IMR-90 (cell line): Measurements from ENCODE around the gene ATXN7L2. TPM values are rescaled to one million over a fixed set of nuclear protein-coding genes. Genes with fewer than 3 reads are reported as not detected.

Experiments used
- ATAC-seq: fragments of 200-7000 bp; cut with Tn5 transposase; 2 replicates; pipeline ENCODE4 v1.9.1; 2020; ENCODE audit warnings: low read depth, mild to moderate bottlenecking, moderate library complexity
- BruUV-seq: library from RNA; stranded (reverse); fragments of 400-500 nt; replicated peaks from 2 replicates; lab custom pipeline; 2021; lab: Mats Ljungman, UMichigan
- CTCF ChIA-PET: fragments of 300-600 bp; formaldehyde crosslinking; extraction: SDS; loops from one replicate; lab custom pipeline; 2021; ENCODE audit warnings: antibody characterized with exemption; lab: Yijun Ruan, JAX
- POLR2A ChIA-PET: fragments of 300-600 bp; sonication (Branson Sonifier 250); formaldehyde crosslinking; loops from one replicate; lab custom pipeline; 2022; ENCODE audit warnings: antibody characterized with exemption; ENCODE audit not compliant: unreplicated experiment; lab: Charles Lee
- DNase-seq: peaks from one replicate; pipeline ENCODE4 v3.0.0; 2013
- H2AFZ ChIP-seq: replicated peaks from 2 replicates; pipeline ENCODE3; 2013; ENCODE audit warnings: low read length, mild to moderate bottlenecking; ENCODE audit not compliant: poor library complexity
- H2AK5ac ChIP-seq: 2 replicates; pipeline ENCODE4 v1.6.1; 2013; ENCODE audit warnings: low read depth, low read length, inconsistent platforms
- H2AK9ac ChIP-seq: replicated peaks from 2 replicates; pipeline ENCODE3; 2013; ENCODE audit warnings: mild to moderate bottlenecking, low read depth, low read length, moderate library complexity; ENCODE audit not compliant: poor library complexity
- H2BK120ac ChIP-seq: 2 replicates; pipeline ENCODE4 v1.6.1; 2013; ENCODE audit warnings: low read depth, low read length, inconsistent platforms
- H2BK15ac ChIP-seq: 3 replicates; pipeline ENCODE4 v1.6.1; 2013; ENCODE audit warnings: low read depth, low read length, inconsistent platforms
- H2BK20ac ChIP-seq: 2 replicates; pipeline ENCODE4 v1.6.1; 2013; ENCODE audit warnings: low read depth, mild to moderate bottlenecking, inconsistent platforms, low read length, moderate library complexity
- H2BK5ac ChIP-seq: 2 replicates; pipeline ENCODE4 v1.6.1; 2013; ENCODE audit warnings: mild to moderate bottlenecking, low read depth, low read length, inconsistent platforms; ENCODE audit not compliant: poor library complexity, severe bottlenecking
- H3K14ac ChIP-seq: replicated peaks from 2 replicates; pipeline ENCODE4 v1.6.1; 2013; ENCODE audit warnings: low read depth, low read length, inconsistent platforms
- H3K18ac ChIP-seq: 2 replicates; pipeline ENCODE4 v1.6.1; 2013; ENCODE audit warnings: low read depth, low read length, control low read depth
- H3K23ac ChIP-seq: 2 replicates; pipeline ENCODE4 v1.6.1; 2013; ENCODE audit warnings: low read depth, low read length, inconsistent platforms
- H3K27ac ChIP-seq: 2 replicates; pipeline ENCODE4 v1.5.1; 2013; ENCODE audit warnings: mild to moderate bottlenecking, control low read depth, low read length; ENCODE audit not compliant: insufficient read depth
- H3K27me3 ChIP-seq: 2 replicates; pipeline ENCODE4 v1.6.1; 2013; ENCODE audit warnings: low read length; ENCODE audit not compliant: control insufficient read depth, insufficient read depth
- H3K36me3 ChIP-seq: 2 replicates; pipeline ENCODE4 v1.6.1; 2013; ENCODE audit warnings: low read length, mixed read lengths; ENCODE audit not compliant: control insufficient read depth, insufficient read depth
- H3K4ac ChIP-seq: 2 replicates; pipeline ENCODE4 v1.6.1; 2013; ENCODE audit warnings: low read depth, low read length, inconsistent platforms
- H3K4me1 ChIP-seq: 2 replicates; pipeline ENCODE4 v1.6.1; 2013; ENCODE audit warnings: low read length, mixed read lengths; ENCODE audit not compliant: control insufficient read depth, insufficient read depth
- H3K4me2 ChIP-seq: 2 replicates; pipeline ENCODE4 v1.6.1; 2013; ENCODE audit warnings: low read depth, mild to moderate bottlenecking, control low read depth, low read length, moderate library complexity
- H3K4me3 ChIP-seq: 2 replicates; pipeline ENCODE4 v1.5.1; 2013; ENCODE audit warnings: low read depth, mild to moderate bottlenecking, control low read depth, low read length, moderate library complexity; ENCODE audit not compliant: insufficient read depth
- H3K56ac ChIP-seq: 2 replicates; pipeline ENCODE4 v1.6.1; 2013; ENCODE audit warnings: low read length, inconsistent platforms; ENCODE audit not compliant: insufficient read depth; ENCODE audit errors: extremely low read depth
- H3K79me1 ChIP-seq, 2 experiments: 2 replicates each; pipeline ENCODE4 v1.6.1; 2013; ENCODE audit warnings: low read length in 2 of 2, inconsistent platforms in 1 of 2, low read depth in 1 of 2
- H3K9ac ChIP-seq: 2 replicates; pipeline ENCODE4 v1.6.1; 2013; ENCODE audit warnings: low read depth, low read length, control low read depth
- H3K9me1 ChIP-seq: 2 replicates; pipeline ENCODE4 v1.6.1; 2013; ENCODE audit warnings: low read length, inconsistent platforms; ENCODE audit not compliant: insufficient read depth
- H3K9me3 ChIP-seq: 2 replicates; pipeline ENCODE4 v1.6.1; 2013; ENCODE audit warnings: low read length; ENCODE audit not compliant: control insufficient read depth, insufficient read depth
- H4K20me1 ChIP-seq: 2 replicates; pipeline ENCODE4 v1.6.1; 2013; ENCODE audit warnings: low read length, inconsistent platforms; ENCODE audit not compliant: insufficient read depth
- H4K5ac ChIP-seq: 2 replicates; pipeline ENCODE4 v1.6.1; 2013; ENCODE audit warnings: mild to moderate bottlenecking, low read depth, low read length, control low read depth
- H4K8ac ChIP-seq, 2 experiments: 2 replicates each; pipeline ENCODE4 v1.6.1; 2013; ENCODE audit warnings: low read depth in 2 of 2, low read length in 2 of 2, control low read depth in 1 of 2, inconsistent platforms in 1 of 2
- H4K91ac ChIP-seq: 2 replicates; pipeline ENCODE4 v1.6.1; 2013; ENCODE audit warnings: low read depth, low read length, inconsistent platforms; ENCODE audit not compliant: insufficient read depth
- BHLHE40 ChIP-seq: fragments of 150-350 bp; IDR thresholded peaks from 2 replicates; pipeline ENCODE4 v1.6.1; 2016; ENCODE audit warnings: mild to moderate bottlenecking, low read depth, low read length
- CEBPB ChIP-seq: IDR thresholded peaks from 2 replicates; pipeline ENCODE4 v1.6.1; 2012; ENCODE audit warnings: low read depth, low read length, improper control_type of control experiment
- CHD1 ChIP-seq: IDR thresholded peaks from 2 replicates; pipeline ENCODE4 v1.6.1; 2012; ENCODE audit warnings: low read depth, low read length, improper control_type of control experiment
- CTCF ChIP-seq: conservative IDR thresholded peaks from 2 replicates; pipeline ENCODE4 v1.5.1; 2012; ENCODE audit warnings: mild to moderate bottlenecking, low read depth, low read length, improper control_type of control experiment
- FOS ChIP-seq: fragments of 150-350 bp; IDR thresholded peaks from 2 replicates; pipeline ENCODE4 v1.6.1; 2016; ENCODE audit warnings: low read depth, low read length
- MAFK ChIP-seq: IDR thresholded peaks from 2 replicates; pipeline ENCODE4 v1.6.1; 2012; ENCODE audit warnings: low read depth, low read length, improper control_type of control experiment
- MAZ ChIP-seq: IDR thresholded peaks from 2 replicates; pipeline ENCODE4 v1.6.1; 2012; ENCODE audit warnings: low read depth, mild to moderate bottlenecking, low read length, improper control_type of control experiment, moderate library complexity, borderline replicate concordance
- MXI1 ChIP-seq: IDR thresholded peaks from 2 replicates; pipeline ENCODE4 v1.6.1; 2012; ENCODE audit warnings: low read depth, mild to moderate bottlenecking, low read length, moderate library complexity, borderline replicate concordance
- NFE2L2 ChIP-seq: fragments of 150-350 bp; IDR thresholded peaks from 2 replicates; pipeline ENCODE4 v1.6.1; 2016; ENCODE audit warnings: low read depth, mild to moderate bottlenecking, low read length
- POLR2A ChIP-seq: IDR thresholded peaks from 2 replicates; pipeline ENCODE4 v1.6.1; 2012; ENCODE audit warnings: mild to moderate bottlenecking, low read depth, low read length
- RAD21 ChIP-seq: IDR thresholded peaks from 2 replicates; pipeline ENCODE4 v1.6.1; 2012; ENCODE audit warnings: low read length, improper control_type of control experiment
- RCOR1 ChIP-seq: IDR thresholded peaks from 2 replicates; pipeline ENCODE4 v1.6.1; 2012; ENCODE audit warnings: mild to moderate bottlenecking, low read length, improper control_type of control experiment; ENCODE audit not compliant: insufficient replicate concordance
- RFX5 ChIP-seq: IDR thresholded peaks from 2 replicates; pipeline ENCODE4 v1.8.0; 2012; ENCODE audit warnings: low read depth, mild to moderate bottlenecking, low read length, moderate library complexity
- SMC3 ChIP-seq: fragments of 150-350 bp; IDR thresholded peaks from 2 replicates; pipeline ENCODE4 v1.6.1; 2016; ENCODE audit warnings: low read depth, mild to moderate bottlenecking, antibody characterized with exemption, low read length, moderate library complexity
- USF2 ChIP-seq: fragments of 150-350 bp; IDR thresholded peaks from 2 replicates; pipeline ENCODE4 v1.6.1; 2017; ENCODE audit warnings: mild to moderate bottlenecking, antibody characterized with exemption, low read length, low read depth
- WGBS, 2 experiments: methylation state at CpG; one replicate each; pipeline versions ENCODE4 v1.1.5 to v1.1.7; 2013; ENCODE audit warnings: missing lambda C conversion rate in 2 of 2; ENCODE audit not compliant: insufficient read length in 1 of 2; ENCODE audit errors: extremely low coverage in 2 of 2; 5-methylcytosine and 5-hydroxymethylcytosine counted together
- dilution Hi-C: fragments of 300-500 bp; cut with HindIII; formaldehyde crosslinking; loops from one replicate; pipeline ENCODE4 v1.14.3; 2018; ENCODE audit warnings: low sequenced_read_pairs; ENCODE audit not compliant: unreplicated experiment
- in situ Hi-C: fragments of 300-500 bp; cut with MboI; formaldehyde crosslinking; loops from 3 replicates; pipeline ENCODE4 v1.14.3; 2019; ENCODE audit warnings: low sequenced_read_pairs, inconsistent platforms, mixed read lengths
- intact Hi-C: fragments of 100-400 bp; cut with micrococcal nuclease; formaldehyde crosslinking; loops from 2 replicates; pipeline ENCODE4 v1.10.0; 2022
- polyA plus RNA-seq, 3 experiments: library from polyadenylated mRNA; depleted of rRNA; stranded (reverse); fragments of >200 nt; gene quantifications; 2 replicates each; pipeline ENCODE4 v1.2.3, GENCODE V29; 2012; ENCODE audit warnings: low replicate concordance in 1 of 3
- total RNA-seq: library from RNA; depleted of rRNA; stranded (reverse); fragments of >200 nt; gene quantifications from 2 replicates; pipeline ENCODE4 v1.2.3, GENCODE V29; 2012
- TF ChIP-seq, protein P1 (sequence below): fragments of 150-350 bp; IDR thresholded peaks from 2 replicates; pipeline ENCODE4 v1.6.1; 2016; ENCODE audit warnings: low read depth, mild to moderate bottlenecking, low read length, moderate library complexity, borderline replicate concordance

ATXN7L2 gene
- total and polyA plus RNA-seq, 2 of the 4 experiments (the other 2 are of a cell fraction): 1.3 to 4.8 TPM

- dilution Hi-C loops: no loop called here
- H3K4me2 ChIP-seq: no peak overlapping the region
- CTCF ChIA-PET: interaction anchor here (1.0 kb wide), 1 partner anchor 30 kb away, joined by 4 read pairs; the partner anchor contains the start of gene CYB561D1
These were observed 40.0 kb downstream of the ATXN7L2 start for GRCh38 chr1:109523706-109524105.

More at GRCh38 chr1:109523706-109524105, 40.0 kb downstream of the ATXN7L2 start:
- DNase-seq: peak; percentile 18
- Histone ChIP-seq H4K5ac (no peak overlapping the region), H3K27me3 (peaks cover 38% of the 10 kb centered on the region), H4K91ac (no peak overlapping the region), H3K4ac (no peak overlapping the region), H2AK9ac (no peak overlapping the region), H3K9me3 (no peaks in the 10 kb centered on the region), H3K18ac (no peak overlapping the region), H2AFZ (no peak overlapping the region), H2AK5ac (no peak overlapping the region), H3K23ac (no peak overlapping the region), H3K79me1 (no peaks in the 10 kb centered on the region), H3K4me3 (no peak overlapping the region), H2BK15ac (no peak overlapping the region), H3K9me1 (no peaks in the 10 kb centered on the region; the same call in 1 of the 2 replicates), H4K8ac (no peak overlapping the region), H3K4me1 (no peaks in the 10 kb centered on the region), H2BK120ac (no peak overlapping the region), H3K36me3 (no peaks in the 10 kb centered on the region), H3K56ac (no peak overlapping the region), H2BK5ac (no peak overlapping the region), H4K20me1 (no peaks in the 10 kb centered on the region), H2BK20ac (no peak overlapping the region), H3K14ac (no peak overlapping the region), H3K9ac (no peak overlapping the region), H3K27ac (no peak overlapping the region)
- no TSS peak for BruUV-seq
- in situ Hi-C loops: no loop called here
- WGBS, 2 experiments: no CpG with 5 or more reads among the region's 2 CpGs
- ATAC-seq: no peak
- POLR2A ChIA-PET: no interaction called here
- TF ChIP-seq MXI1 (no peak), CTCF (no peak), RFX5 (no peak), BHLHE40 (no peak), RAD21 (no peak), FOS (no peak), SMC3 (no peak), CHD1 (no peak), POLR2A (no peak), CEBPB (no peak), RCOR1 (no peak), MAFK (no peak), USF2 (no peak), MAZ (no peak), NFE2L2 (no peak)
- TF ChIP-seq, protein P1, sequence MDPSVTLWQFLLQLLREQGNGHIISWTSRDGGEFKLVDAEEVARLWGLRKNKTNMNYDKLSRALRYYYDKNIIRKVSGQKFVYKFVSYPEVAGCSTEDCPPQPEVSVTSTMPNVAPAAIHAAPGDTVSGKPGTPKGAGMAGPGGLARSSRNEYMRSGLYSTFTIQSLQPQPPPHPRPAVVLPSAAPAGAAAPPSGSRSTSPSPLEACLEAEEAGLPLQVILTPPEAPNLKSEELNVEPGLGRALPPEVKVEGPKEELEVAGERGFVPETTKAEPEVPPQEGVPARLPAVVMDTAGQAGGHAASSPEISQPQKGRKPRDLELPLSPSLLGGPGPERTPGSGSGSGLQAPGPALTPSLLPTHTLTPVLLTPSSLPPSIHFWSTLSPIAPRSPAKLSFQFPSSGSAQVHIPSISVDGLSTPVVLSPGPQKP: no peak
- intact Hi-C loops: no loop called here
